Measurements from ENCODE around the gene SCGB1C2.
"Not testable (repeated sequence)": the region's sequence is repeated elsewhere in the genome, so short reads cannot be mapped to it uniquely, and the experiment has no call there.

SCGB1C2 gene

DNA sequence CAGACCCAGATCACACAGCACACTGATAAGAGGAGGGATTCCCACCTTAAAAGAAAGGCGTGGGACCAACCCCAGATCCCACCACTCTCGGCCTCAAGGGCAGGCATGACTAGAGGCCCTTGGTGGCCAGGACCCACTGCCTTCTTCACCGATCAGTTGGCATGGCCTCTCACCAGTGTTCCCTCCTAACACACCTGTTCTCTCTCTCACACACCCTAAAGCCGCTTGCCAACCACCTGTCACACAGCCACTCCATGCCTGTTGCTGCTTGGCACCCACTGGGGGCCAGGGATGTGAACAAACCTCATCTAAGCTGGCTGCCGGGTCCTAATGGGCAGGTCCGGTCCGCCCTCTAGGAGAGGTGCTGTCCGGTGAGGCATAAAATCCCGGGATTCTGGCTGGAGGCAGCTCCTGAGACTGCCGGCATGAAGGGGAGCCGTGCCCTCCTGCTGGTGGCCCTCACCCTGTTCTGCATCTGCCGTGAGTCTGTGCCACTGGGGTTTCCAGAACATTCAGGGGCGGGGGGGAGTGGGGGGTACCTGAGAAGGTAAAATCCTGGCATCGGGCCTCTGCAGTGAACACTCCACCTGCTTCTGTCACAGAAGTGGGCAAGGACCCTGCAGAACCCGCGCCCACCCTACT, at the start of gene SCGB1C2:
Gene SCGB1C2 (plus strand): TSS at position 404 of the 642 bp plus-strand sequence. CDS start 22 bp downstream, at position 426.
- not testable (repeated sequence) for H3K4me3 ChIP-seq (ENCODE audit: low read length); DNase-seq (ENCODE audit: low read depth)

DNA sequence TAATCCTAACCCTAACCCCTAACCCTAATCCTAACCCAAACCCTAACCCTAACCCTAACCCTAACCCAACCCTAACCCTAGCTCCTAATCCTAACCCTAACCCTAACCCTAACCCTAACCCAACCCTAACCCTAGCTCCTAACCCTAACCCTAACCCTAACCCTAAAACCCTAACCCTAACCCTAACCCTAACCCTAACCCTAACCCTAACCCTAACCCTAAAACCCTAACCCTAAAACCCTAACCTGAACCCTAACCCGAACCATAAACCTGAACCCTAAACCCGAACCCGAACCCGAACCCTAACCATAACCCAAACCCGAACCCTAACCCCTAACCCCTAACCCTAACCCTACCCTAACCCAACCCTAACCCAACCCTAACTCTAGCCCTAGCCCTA, 24.3 kb upstream of the SCGB1C2 start:
- not testable (repeated sequence) for H3K4me3 ChIP-seq (ENCODE audit: low read length); DNase-seq (ENCODE audit: low read depth)

DNA sequence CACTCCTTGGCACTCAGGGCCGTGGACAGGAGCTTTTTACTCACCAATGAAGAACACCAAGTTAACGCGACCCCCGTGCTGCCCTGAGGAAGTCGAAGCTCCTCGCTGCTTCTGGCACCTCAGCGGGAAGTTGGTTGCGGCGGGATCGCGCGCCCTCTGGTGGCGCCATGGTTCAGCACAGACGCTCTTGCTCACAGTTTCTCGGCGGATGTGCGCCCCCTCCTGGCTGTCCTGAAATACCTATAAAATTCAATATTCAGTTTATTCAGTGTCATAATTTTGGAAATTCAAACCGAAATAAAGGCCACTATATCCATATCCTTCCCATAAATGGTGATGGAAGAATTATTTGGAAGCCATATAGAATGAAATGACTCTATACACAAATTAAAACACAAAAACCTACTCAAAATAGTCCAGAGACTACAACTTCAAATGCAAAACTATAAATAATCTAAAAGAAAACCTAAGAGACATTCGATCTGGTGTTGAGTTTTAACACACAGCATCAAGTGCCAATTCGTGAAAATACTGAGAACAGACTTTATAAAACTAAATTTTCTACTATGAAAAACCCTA, 18.9 kb upstream of the SCGB1C2 start:
- TF ChIP-seq, protein P1, sequence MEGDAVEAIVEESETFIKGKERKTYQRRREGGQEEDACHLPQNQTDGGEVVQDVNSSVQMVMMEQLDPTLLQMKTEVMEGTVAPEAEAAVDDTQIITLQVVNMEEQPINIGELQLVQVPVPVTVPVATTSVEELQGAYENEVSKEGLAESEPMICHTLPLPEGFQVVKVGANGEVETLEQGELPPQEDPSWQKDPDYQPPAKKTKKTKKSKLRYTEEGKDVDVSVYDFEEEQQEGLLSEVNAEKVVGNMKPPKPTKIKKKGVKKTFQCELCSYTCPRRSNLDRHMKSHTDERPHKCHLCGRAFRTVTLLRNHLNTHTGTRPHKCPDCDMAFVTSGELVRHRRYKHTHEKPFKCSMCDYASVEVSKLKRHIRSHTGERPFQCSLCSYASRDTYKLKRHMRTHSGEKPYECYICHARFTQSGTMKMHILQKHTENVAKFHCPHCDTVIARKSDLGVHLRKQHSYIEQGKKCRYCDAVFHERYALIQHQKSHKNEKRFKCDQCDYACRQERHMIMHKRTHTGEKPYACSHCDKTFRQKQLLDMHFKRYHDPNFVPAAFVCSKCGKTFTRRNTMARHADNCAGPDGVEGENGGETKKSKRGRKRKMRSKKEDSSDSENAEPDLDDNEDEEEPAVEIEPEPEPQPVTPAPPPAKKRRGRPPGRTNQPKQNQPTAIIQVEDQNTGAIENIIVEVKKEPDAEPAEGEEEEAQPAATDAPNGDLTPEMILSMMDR (conservative IDR thresholded peaks at IDR 0.05; ENCODE audit: low read depth, low read length) = peak; percentile 50
- not testable (repeated sequence) for H3K4me3 ChIP-seq (ENCODE audit: low read length); DNase-seq (ENCODE audit: low read depth)

DNA sequence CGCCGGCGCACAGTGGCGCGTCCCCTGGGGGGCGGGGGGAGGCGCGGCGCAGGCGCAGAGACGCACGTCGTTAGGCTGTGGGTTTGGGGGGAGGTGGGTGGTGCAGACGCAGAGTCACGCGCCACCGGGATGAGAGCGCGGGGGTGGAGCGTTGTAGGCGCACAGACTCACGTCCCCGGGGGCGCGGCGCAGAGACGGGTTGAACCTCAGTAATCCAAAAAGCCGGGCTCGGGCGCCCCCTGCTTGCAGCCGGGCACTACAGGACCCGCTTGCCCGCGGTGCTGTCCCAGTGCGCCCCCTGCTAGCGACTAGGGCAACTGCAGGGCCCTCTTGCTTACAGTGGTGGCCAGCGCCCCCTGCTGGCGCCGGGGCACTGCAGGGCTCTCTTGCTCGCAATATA, 3.4 kb upstream of the SCGB1C2 start:
- not testable (repeated sequence) for DNase-seq (ENCODE audit: low read depth)

DNA sequence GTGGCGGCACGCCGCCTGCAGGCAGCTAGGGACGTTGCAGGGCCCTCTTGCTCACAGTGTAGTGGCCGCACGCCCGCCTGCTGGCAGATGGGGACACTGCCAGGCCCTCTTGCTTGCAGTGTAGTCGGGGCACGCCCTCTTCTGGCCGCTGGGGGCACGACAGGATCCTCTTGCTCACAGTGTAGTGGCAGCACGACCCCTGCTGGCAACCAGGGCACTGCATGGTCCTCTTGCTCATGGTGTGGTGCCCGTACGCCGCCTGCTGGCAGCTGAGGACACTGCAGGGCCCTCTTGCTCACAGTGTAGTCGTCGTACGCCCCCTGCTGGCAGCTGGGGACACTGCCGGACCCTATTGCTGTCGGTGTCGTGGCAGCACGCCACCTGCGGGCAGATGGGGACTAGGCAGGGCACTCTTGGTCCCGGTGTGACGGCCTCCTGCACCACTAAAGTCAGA, 3.0 kb upstream of the SCGB1C2 start:
- not testable (repeated sequence) for DNase-seq (ENCODE audit: low read depth)
- TF ChIP-seq, protein P1 (conservative IDR thresholded peaks at IDR 0.05; ENCODE audit: low read depth, low read length) = peak; percentile 11

More for the DNA sequence above, 3.4 kb upstream of the SCGB1C2 start:
- H3K4me3 ChIP-seq (ENCODE audit: low read length) = not testable (repeated sequence)

DNA sequence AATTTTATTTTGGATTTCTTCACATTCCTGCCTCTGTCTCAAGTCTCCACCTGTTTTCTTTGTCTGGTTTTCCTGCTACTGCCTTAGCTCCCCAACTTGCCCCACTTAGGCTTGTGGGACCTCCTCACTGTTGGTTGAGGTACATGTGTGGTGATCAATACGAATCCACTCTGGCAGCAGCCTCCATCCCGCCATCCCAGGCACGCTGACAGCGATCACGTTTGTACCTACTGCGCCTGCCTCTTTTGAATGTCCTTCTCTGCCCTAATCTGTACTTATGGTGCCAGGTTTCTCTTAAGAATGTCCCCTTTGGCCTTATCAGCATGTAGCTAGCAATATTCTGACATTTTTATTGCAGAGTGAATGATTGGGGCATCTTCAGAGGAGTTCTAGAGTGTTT, 2.3 kb upstream of the SCGB1C2 start:
- not testable (repeated sequence) for DNase-seq (ENCODE audit: low read depth); H3K4me3 ChIP-seq (ENCODE audit: low read length)

More for the DNA sequence above, 3.0 kb upstream of the SCGB1C2 start:
- not testable (repeated sequence) for H3K4me3 ChIP-seq (ENCODE audit: low read length)

DNA sequence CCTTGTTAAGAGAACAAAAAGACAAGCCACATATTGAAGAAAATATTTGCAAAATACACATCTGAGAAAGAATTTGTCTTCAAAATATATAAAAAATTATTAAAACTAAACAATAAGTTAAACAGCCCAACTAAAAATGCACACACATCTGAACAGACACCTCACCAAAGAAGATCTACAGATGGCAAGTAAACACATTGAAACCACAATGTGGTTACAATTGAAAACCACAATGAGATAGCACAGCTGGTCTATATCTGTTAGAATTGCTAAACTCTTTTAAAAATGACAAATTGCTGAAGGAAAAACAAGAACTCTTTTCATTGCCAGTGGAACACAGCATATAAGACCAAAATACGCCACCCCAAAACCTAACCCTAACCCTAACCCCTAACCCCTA, 1.5 kb upstream of the SCGB1C2 start:
- DNase-seq (ENCODE audit: low read depth); H3K4me3 ChIP-seq (ENCODE audit: low read length): not testable (repeated sequence)

DNA sequence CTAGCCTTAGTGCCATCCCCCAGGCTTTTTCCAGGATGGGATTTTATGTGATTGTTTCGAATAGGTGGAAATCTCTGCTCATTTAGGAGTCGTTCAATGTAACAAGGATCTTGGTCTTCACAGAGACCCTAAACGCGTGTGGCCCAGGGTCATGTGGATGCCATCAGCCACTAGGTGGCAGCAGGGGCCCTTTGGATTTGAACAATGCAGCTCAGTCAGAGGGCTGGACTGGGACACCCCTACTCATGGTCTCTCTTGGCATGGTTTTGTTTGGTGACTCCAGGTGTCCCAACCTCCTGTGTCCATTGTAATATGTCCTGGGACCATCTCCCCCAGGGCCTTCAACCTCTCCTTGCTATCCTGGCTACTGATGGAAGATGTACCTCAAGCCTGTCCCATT, 838 bp upstream of the SCGB1C2 start:
- DNase-seq (ENCODE audit: low read depth); H3K4me3 ChIP-seq (ENCODE audit: low read length): not testable (repeated sequence)
- TF ChIP-seq, protein P1 (conservative IDR thresholded peaks at IDR 0.05; ENCODE audit: low read depth, low read length) = peak; percentile 30

DNA sequence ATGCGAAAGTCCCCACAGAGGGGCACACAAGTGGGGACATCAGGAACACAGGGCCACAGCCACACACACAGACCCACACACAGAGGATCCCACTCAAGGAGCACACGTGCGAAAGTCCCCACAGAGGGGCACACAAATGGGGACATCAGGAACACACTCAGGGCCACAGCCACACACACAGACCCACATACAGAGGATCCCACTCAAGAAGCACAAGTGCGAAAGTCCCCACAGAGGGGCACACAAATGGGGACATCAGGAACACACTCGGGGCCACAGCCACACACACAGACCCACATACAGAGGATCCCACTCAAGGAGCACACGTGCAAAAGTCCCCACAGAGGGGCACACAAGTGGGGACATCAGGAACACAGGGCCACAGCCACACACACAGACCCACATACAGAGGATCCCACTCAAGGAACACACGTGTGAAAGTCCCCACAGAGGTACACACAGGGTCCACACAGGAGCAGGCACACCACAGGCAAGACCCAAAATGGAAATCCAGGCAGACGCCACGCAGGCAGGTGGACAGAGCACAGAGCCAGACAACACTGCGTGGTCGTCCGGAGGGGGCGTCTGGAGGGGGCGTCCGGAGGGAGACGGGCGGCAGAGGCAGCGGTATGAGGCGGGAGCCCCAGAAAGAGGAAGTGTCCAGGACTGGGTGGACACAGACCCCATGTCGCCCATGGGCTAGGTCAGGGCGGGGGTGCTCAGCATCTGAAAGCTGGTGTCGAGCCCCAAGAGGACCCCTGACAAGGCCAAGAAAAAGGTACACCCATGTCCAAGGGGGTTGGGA, 2.2 kb downstream of the SCGB1C2 start:
- not testable (repeated sequence) for H3K4me3 ChIP-seq (ENCODE audit: low read length); DNase-seq (ENCODE audit: low read depth)

DNA sequence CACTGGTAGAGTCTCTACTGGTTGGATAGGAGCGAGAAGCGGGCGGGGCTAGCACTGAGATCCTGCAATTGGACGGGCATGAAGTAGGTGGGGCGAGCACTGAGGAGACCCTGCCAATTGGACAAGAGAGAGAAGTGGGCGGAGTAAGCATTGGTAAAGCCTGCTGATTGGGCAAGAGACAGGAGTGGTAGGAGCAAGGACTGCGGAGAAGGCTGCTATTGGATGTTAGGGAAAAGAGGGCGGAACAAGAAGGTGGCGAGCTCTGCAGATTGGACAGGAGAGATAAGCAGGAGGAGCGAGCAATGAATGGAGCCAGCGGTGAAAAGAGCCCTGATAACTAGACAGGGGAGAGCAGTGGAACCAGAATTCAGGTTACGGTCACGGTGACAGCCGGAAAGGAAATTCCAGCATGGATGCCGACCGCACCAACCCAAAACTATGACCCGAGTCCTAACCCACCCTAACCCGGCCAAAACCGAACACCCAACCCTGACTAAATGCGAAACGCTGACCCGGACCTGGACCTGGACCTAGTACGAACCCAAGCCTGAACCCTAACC, 4.8 kb downstream of the SCGB1C2 start:
- H3K4me3 ChIP-seq (ENCODE audit: low read length) = no peak overlapping the region
- TF ChIP-seq, protein P1 (conservative IDR thresholded peaks at IDR 0.05; ENCODE audit: low read depth, low read length) = no peak
- DNase-seq (ENCODE audit: low read depth) = peak; percentile 2
